ENCODE results near the gene OR4X2.
"Not testable (repeated sequence)": the region's sequence is repeated elsewhere in the genome, so short reads cannot be mapped to it uniquely, and the experiment has no call there.

OR4X2 gene, protein sequence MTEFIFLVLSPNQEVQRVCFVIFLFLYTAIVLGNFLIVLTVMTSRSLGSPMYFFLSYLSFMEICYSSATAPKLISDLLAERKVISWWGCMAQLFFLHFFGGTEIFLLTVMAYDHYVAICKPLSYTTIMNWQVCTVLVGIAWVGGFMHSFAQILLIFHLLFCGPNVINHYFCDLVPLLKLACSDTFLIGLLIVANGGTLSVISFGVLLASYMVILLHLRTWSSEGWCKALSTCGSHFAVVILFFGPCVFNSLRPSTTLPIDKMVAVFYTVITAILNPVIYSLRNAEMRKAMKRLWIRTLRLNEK

DNA sequence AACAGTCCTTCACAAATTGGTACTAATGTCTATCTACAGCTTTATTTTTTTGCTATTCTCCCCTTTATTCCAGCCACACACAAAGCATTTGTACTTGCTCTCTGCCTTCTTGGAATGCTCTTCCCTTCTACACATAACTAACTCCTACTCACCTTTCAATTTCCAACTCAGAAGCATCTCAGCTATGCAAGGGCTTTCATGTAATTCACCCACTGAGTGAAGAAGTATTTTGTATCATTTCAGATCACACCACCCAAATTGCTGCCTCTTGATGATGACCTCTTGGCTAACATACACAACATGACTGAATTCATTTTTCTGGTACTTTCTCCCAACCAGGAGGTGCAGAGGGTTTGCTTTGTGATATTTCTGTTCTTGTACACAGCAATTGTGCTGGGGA is at the start of gene OR4X2:
OR4X2 (plus strand) TSS at position 301 of the 400 bp plus-strand sequence; CDS start at position 301, 0 bp downstream.
- no peak for DNase-seq (ENCODE audit: low read depth, low spot score)
- H3K27ac ChIP-seq = no peak within 1 kb of the TSS

DNA sequence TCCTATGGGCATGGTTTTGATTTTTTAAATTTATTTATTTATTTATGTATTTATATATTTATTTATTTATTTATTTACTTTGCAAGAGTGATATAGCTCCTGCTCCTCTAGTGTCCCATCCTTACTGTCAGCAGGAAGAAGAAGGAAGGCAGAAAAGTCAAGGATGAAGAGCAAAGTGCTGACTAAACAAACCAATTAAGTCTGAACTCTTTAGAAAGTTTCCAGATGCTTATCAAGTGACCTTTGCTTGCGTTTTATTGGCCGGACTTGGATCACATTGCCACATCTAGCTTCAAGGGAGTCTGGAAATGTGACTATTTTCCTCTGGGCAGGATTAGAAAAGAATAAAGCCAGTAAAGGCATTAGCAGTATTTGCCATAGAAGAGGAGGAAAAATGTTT is 37.0 kb upstream of the OR4X2 start:
- no peak overlapping the region for H3K27ac ChIP-seq
- DNase-seq (ENCODE audit: low read depth, low spot score) = no peak

DNA sequence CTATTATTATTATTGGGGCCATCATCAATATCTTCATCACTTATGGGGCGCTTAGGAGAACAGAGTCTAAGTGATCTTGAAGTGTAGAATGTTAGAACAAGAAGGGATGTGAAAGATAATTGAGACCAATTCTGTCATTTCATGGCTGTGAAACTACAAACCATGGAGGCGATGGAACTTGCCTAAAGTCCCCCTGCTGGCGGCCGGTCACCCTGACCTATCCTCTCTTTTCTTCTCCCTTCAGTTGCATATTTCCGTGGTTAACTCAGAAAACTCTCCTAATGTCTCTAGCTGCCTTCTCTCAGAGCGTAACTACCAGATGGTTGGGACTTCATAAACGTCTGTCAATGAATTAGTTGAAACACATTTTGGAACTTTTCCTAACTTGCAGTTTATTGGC is 34.9 kb upstream of the OR4X2 start:
- no peak for DNase-seq (ENCODE audit: low read depth, low spot score)
- H3K27ac ChIP-seq = no peak overlapping the region

DNA sequence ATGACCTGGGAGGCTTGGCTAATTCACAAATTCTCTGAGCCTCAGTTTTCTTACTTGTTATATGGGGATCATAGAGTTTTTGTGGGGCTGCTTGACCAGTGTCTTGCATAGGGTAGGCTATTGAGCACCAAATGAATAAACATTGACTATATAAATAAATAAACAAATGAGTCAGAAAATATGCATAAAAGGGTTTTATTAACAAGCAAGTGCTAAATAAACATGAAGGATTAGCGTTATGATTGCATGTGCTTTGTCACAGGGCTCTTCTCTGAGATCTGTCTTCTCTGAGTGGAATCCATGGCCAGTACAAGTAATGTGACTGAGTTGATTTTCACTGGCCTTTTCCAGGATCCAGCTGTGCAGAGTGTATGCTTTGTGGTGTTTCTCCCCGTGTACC is 28.4 kb upstream of the OR4X2 start, which contains the start of gene OR4B1:
OR4B1 (plus strand) TSS at position 301 of the 400 bp plus-strand sequence; CDS start at position 301, 0 bp downstream.
- no peak for DNase-seq (ENCODE audit: low read depth, low spot score)
- H3K27ac ChIP-seq = no peak within 1 kb of the TSS

DNA sequence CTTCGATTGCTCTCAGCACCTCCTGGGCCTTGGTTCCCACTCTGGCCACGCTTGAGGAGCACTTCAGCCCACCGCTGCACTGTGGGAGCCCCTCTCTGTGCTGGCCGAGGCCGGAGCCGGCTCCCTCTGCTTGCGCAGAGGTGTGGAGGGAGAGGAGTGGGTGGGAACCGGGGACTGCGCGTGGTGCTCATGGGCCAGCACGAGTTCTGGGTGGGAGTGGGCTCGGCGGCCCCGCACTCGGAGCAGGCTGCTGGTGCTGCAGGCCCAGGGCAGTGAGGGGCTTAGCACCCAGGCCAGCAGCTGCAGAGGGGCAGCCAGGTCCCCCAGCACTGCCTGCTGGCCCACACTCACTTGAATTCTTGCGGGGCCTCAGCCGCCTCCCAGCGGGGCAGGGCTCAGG is 16.1 kb upstream of the OR4X2 start:
- no peak for DNase-seq (ENCODE audit: low read depth, low spot score)
- H3K27ac ChIP-seq = no peak overlapping the region

DNA sequence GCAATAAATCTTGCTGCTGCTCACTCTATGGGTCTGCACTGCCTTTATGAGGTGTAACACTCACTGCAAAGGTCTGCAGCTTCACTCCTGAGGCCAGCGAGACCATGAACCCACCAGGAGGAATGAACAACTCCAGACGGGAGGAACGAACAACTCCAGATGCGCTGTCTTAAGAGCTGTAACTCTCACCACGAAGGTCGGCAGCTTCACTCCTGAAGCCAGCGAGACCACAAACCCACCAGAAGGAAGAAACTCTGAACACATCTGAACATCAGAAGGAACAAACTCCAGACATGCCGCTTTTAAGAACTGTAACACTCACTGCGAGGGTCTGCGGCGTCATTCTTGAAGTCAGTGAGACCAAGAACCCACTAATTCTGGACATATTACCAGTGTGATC is 14.8 kb upstream of the OR4X2 start:
- H3K27ac ChIP-seq; DNase-seq (ENCODE audit: low read depth, low spot score): not testable (repeated sequence)

DNA sequence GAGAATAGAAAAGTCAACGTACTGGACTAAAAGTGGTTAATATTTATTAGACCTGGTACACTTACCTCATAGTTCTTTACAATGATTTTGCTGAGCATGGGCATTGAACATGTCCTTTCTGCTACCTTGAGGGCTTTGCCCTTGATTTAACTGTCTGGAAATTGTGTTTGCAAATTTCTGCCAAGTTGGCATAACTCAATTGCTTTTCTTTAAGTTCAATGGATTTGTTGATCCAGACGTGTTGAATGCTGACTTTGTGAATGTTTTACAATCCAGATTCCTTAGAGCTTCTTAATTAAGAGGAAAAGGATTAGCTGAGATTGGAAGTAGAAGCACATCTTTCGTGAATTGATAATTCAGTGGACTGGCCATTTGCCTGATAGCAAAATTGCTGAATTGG is 7.2 kb upstream of the OR4X2 start:
- H3K27ac ChIP-seq = no peak overlapping the region
- no peak for DNase-seq (ENCODE audit: low read depth, low spot score)

DNA sequence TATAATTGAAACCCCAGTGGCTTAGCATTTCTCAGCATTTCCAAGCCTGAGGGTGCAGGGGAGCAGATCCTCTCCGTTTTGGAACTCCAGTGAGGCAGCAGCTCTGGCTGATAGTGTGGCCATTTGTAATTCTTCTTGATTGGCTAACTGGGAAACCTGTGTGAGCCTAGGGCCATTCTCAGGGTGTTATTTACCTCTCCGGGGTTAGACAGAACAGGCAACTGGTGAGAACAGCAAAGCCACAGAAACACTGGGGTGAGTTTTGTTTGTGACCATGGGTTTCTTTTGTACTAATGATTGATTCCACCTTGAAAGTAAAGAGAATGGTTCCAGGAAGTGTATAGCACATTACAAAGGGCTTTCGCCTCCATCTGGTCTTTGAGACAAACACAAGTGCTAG is 2.4 kb upstream of the OR4X2 start:
- no peak for DNase-seq (ENCODE audit: low read depth, low spot score)
- no peak overlapping the region for H3K27ac ChIP-seq

DNA sequence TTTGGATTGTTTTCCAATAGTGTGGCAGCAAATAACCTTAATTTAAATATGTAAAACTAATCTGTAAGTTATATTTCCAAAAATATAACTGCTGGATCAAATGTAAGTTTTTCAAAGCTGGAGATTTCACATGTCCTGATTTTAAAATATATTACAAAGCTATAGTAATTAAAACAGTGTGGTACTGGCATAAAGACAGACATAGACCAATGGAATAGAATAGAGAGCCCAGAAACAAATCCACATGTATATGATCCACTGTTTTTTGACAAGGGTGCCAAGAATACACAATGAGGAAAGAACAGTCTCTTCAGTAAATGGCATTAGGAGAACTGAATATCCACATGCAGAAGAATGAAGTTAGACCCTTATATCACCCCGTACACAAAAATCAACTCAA is 4.0 kb downstream of the OR4X2 start:
- no peak for DNase-seq (ENCODE audit: low read depth, low spot score)

DNA sequence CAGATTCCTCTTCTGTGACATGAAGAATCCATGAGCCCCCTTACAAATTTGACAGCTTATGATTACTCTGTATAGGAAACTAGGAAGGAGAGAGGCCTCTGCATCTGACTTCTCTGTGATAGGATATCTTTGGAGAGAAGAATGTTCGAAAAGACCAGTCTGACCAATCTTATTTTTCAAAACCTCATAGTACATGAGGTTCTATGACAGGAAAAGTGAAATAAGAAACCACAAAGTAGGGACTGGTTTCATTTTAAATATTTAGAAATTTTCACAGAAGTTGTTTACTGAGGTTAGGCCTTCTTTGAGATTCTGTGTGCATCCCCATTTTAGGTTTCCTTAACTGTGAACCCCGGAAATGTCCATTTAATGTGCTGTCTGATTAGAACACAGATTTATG is 16.7 kb downstream of the OR4X2 start:
- DNase-seq (ENCODE audit: low read depth, low spot score) = no peak
- H3K27ac ChIP-seq = no peak overlapping the region

More for the DNA sequence above, 4.0 kb downstream of the OR4X2 start:
- no peak overlapping the region for H3K27ac ChIP-seq

DNA sequence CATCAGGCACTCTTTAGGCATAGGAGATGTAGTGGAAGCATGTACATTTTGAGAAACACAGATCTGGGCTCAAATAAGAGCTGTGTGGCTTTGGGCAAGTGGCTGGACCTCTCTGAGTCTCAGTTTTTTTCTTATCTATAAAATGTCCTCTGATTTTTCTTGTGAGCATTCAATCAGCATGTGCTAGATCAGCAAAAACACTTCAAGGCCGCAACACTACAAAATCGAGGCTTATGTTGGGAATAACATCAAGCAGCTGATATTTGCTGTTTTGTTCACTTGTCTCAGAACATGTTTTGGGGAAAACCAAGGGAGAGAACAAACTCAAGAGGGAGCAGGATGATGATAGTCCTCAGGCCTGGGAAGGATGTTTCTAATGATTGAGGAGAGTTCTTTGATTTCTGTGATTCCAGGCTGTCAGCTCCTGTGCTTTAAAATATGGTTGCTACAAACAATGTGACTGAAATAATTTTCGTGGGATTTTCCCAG is 18.6 kb downstream of the OR4X2 start, which contains the start of gene OR4X1:
OR4X1 (plus strand) TSS at position 439 of the 489 bp plus-strand sequence; CDS start at position 439, 0 bp downstream.
- DNase-seq (ENCODE audit: low read depth, low spot score) = no peak
- no peak within 1 kb of the TSS for H3K27ac ChIP-seq

DNA sequence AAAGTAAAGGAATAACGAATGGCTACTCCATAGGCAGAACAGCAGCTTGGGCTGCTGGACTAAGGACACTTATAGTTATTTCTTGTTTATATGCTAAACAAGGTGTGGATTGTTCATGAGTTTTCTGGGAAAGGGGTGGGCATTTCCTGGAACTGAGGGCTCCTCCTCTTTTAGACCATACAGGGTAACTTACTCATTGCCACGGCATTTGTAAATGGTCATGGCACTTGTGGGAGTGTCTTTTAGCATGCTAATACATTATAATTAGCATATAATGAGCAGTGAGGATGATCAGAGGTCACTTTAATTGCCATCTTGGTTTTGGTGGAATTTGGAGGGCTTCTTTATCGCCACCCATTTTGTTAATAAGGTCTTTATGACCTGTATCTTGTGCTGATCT is 25.7 kb downstream of the OR4X2 start:
- DNase-seq (ENCODE audit: low read depth, low spot score) = no peak
- H3K27ac ChIP-seq = no peak overlapping the region

DNA sequence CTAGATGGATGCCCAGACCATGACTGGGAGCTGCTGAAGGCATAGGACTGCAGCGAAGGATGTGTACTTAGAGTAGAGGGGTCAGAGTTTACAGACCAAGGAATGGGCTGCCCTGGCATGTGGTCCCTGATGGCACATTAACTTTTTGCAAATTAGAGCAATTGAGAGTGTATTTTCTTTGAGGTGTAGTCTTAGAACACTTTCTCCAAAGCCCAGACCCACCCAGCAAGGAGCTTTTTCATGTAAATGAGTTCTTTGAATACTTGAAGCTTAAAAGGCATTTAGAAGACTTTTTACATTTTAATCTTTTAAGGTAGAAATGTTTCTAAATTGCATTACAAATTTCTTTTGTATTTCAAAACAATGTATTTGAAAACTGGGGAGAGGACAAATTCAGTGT is 27.7 kb downstream of the OR4X2 start:
- H3K27ac ChIP-seq = no peak overlapping the region
- no peak for DNase-seq (ENCODE audit: low read depth, low spot score)
